Loucy (cell line): ENCODE results near the gene ENTPD6.

Source experiments
- H2AFZ ChIP-seq: fragments of 200-600 bp; sonication (generic); 2 replicates; pipeline ENCODE4 v1.6.0; 2016; ENCODE audit warnings: antibody characterized with exemption, mild to moderate bottlenecking, low read length, moderate library complexity
- H3F3A ChIP-seq: fragments of 200-600 bp; 2 replicates; pipeline ENCODE4 v1.6.0; 2016; ENCODE audit warnings: antibody characterized with exemption, low read depth, mild to moderate bottlenecking
- H3K27me3 ChIP-seq: fragments of 200-600 bp; sonication (generic); 2 replicates; pipeline ENCODE4 v1.6.1; 2014; ENCODE audit warnings: low read length, mild to moderate bottlenecking; ENCODE audit not compliant: insufficient read depth, poor library complexity, severe bottlenecking
- H3K36me3 ChIP-seq: fragments of 200-600 bp; sonication (generic); 2 replicates; pipeline ENCODE4 v1.6.1; 2016; ENCODE audit warnings: low read length; ENCODE audit not compliant: insufficient read depth
- H3K4me1 ChIP-seq: fragments of 200-600 bp; sonication (generic); 2 replicates; pipeline ENCODE4 v1.5.1; 2014; ENCODE audit warnings: low read length, mild to moderate bottlenecking; ENCODE audit not compliant: insufficient read depth, poor library complexity, severe bottlenecking
- H3K4me2 ChIP-seq: fragments of 200-600 bp; sonication (generic); 2 replicates; pipeline ENCODE4 v1.6.0; 2014; ENCODE audit warnings: antibody characterized with exemption, low read length, low read depth, mild to moderate bottlenecking; ENCODE audit not compliant: poor library complexity, severe bottlenecking
- H3K4me3 ChIP-seq: fragments of 200-600 bp; sonication (generic); 2 replicates; pipeline ENCODE4 v1.5.1; 2014; ENCODE audit warnings: low read length, mild to moderate bottlenecking, mixed read lengths; ENCODE audit not compliant: poor library complexity, severe bottlenecking
- H3K79me2 ChIP-seq: fragments of 200-600 bp; sonication (generic); 2 replicates; pipeline ENCODE4 v1.6.1; 2014; ENCODE audit warnings: low read length; ENCODE audit not compliant: insufficient read depth
- H3K9ac ChIP-seq: fragments of 200-600 bp; sonication (generic); 2 replicates; pipeline ENCODE4 v1.6.0; 2014; ENCODE audit warnings: mild to moderate bottlenecking, low read depth, low read length, moderate library complexity; ENCODE audit not compliant: poor library complexity, severe bottlenecking
- H3K9me2 ChIP-seq: fragments of 200-600 bp; sonication (generic); replicated peaks from 2 replicates; pipeline ENCODE4 v1.6.1; 2016; ENCODE audit warnings: low read depth, low read length, mixed read lengths
- H3K9me3 ChIP-seq: fragments of 200-600 bp; sonication (generic); 2 replicates; pipeline ENCODE4 v1.6.1; 2014; ENCODE audit warnings: mild to moderate bottlenecking, antibody characterized with exemption, low read length, low read depth; ENCODE audit not compliant: insufficient read depth
- H4K20me1 ChIP-seq: fragments of 200-600 bp; sonication (generic); 2 replicates; pipeline ENCODE4 v1.6.0; 2014; ENCODE audit warnings: antibody characterized with exemption, low read length, mild to moderate bottlenecking; ENCODE audit not compliant: insufficient read depth, poor library complexity, severe bottlenecking
- CTCF ChIP-seq: fragments of 200-600 bp; sonication (generic); conservative IDR thresholded peaks from 2 replicates; pipeline ENCODE4 v1.5.1; 2014; ENCODE audit warnings: mild to moderate bottlenecking, antibody characterized with exemption, low read length
- EZH2phosphoT487 ChIP-seq: fragments of 200-600 bp; IDR thresholded peaks from 2 replicates; pipeline ENCODE4 v1.6.1; 2018; ENCODE audit warnings: antibody characterized with exemption, mild to moderate bottlenecking, moderate library complexity, borderline replicate concordance

The ENTPD6 gene

DNA sequence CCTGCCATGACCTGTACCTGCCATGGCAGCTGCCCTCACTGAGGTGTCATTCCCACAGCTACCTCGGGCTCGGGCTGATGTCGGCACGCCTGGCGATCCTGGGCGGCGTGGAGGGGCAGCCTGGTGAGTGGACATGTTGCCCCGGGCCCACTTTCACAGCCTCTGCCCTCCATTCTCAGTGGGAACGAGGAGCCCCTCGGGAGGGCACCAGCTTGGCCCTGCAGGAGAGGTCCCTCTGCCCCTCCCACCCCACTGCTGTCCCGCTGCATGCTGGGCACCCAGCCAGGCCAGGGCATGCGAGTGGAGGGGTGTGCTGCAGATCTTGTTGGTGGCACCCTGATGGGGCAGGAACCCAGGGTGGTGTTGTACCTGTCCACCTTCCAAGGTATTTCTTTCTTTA, 23.0 kb downstream of the ENTPD6 start:
- H3K79me2 ChIP-seq = no peaks in the 10 kb centered on the region
- no peaks in the 10 kb centered on the region for H3K9me3 ChIP-seq
- no peaks in the 10 kb centered on the region for H3K4me1 ChIP-seq
- TF ChIP-seq CTCF = no peak
- no peaks in the 10 kb centered on the region for H3F3A ChIP-seq
- H3K4me3 ChIP-seq = no peak overlapping the region
- no peaks in the 10 kb centered on the region for H3K9me2 ChIP-seq
- no peak overlapping the region for H3K4me2 ChIP-seq
- no peak overlapping the region for H3K9ac ChIP-seq
- H3K36me3 ChIP-seq = peaks cover 25% of the 10 kb centered on the region; the same call in 1 of the 2 replicates
- H3K27me3 ChIP-seq = no peaks in the 10 kb centered on the region
- no peaks in the 10 kb centered on the region for H4K20me1 ChIP-seq
- no peak overlapping the region for H2AFZ ChIP-seq

GRCh38 chr20:25219365-25219764, 23.9 kb downstream of the ENTPD6 start:
- no peaks in the 10 kb centered on the region for H3F3A ChIP-seq
- no peaks in the 10 kb centered on the region for H3K4me1 ChIP-seq
- no peaks in the 10 kb centered on the region for H3K27me3 ChIP-seq
- H3K9me2 ChIP-seq = no peaks in the 10 kb centered on the region
- H2AFZ ChIP-seq = no peak overlapping the region
- H3K79me2 ChIP-seq = no peaks in the 10 kb centered on the region
- H3K9me3 ChIP-seq = no peaks in the 10 kb centered on the region
- no peak overlapping the region for H3K9ac ChIP-seq
- H3K36me3 ChIP-seq = peaks cover 22% of the 10 kb centered on the region; the same call in 1 of the 2 replicates
- TF ChIP-seq CTCF = no peak
- TF ChIP-seq EZH2phosphoT487 = no peak
- H3K4me3 ChIP-seq = no peak overlapping the region
- H3K4me2 ChIP-seq = no peak overlapping the region
- no peaks in the 10 kb centered on the region for H4K20me1 ChIP-seq

- H3K9me2 ChIP-seq = no peaks in the 10 kb centered on the region
- H4K20me1 ChIP-seq = no peaks in the 10 kb centered on the region
- no peak overlapping the region for H3K4me3 ChIP-seq
- TF ChIP-seq CTCF (peak; percentile 64), EZH2phosphoT487 (no peak)
- no peaks in the 10 kb centered on the region for H3K9me3 ChIP-seq
- peaks cover 14% of the 10 kb centered on the region; the same call in 1 of the 2 replicates for H3K36me3 ChIP-seq
- no peak overlapping the region for H2AFZ ChIP-seq
- H3K27me3 ChIP-seq = no peaks in the 10 kb centered on the region
- H3F3A ChIP-seq = no peaks in the 10 kb centered on the region
- H3K4me2 ChIP-seq = no peak overlapping the region
- H3K9ac ChIP-seq = no peak overlapping the region
- no peaks in the 10 kb centered on the region for H3K79me2 ChIP-seq
- no peaks in the 10 kb centered on the region for H3K4me1 ChIP-seq
These were observed 24.7 kb downstream of the ENTPD6 start for GRCh38 chr20:25220021-25220730.
